Effector memory CD8-positive, alpha-beta T cell (primary cell): ENCODE measurements around the gene DSC2.
"Not testable (repeated sequence)": the region's sequence is repeated elsewhere in the genome, so short reads cannot be mapped to it uniquely, and the experiment has no call there.

Experiments used
- ATAC-seq: fragments of 150-1000 bp; cut with Tn5 transposase; replicated peaks from 2 replicates; pipeline ENCODE4 v1.10.0; 2021; ENCODE audit warnings: mild to moderate bottlenecking, moderate library complexity
- DNase-seq, 3 experiments: peaks; one replicate each; pipeline ENCODE4 v3.0.0; 2021
- H3K27ac Mint-ChIP-seq, 2 donors: one replicate each; pipeline ENCODE4 v1.8.0; 2022; ENCODE audit warnings: mild to moderate bottlenecking in 2 of 2, mixed read lengths in 2 of 2, moderate library complexity in 2 of 2
- H3K27me3 Mint-ChIP-seq, 2 donors: one replicate each; pipeline ENCODE4 v1.8.0; 2022; ENCODE audit warnings: mixed read lengths in 2 of 2
- H3K36me3 Mint-ChIP-seq: one replicate; pipeline ENCODE4 v1.8.0; 2022; ENCODE audit warnings: mild to moderate bottlenecking, moderate library complexity, mixed read lengths; ENCODE audit not compliant: insufficient read depth
- H3K4me1 Mint-ChIP-seq, 2 donors: one replicate each; pipeline ENCODE4 v1.8.0; 2022; ENCODE audit warnings: low read depth in 2 of 2, mixed read lengths in 2 of 2
- H3K4me3 Mint-ChIP-seq, 2 donors: one replicate each; pipeline ENCODE4 v1.8.0; 2022; ENCODE audit warnings: mild to moderate bottlenecking in 2 of 2, mixed read lengths in 2 of 2, moderate library complexity in 2 of 2
- H3K9me3 Mint-ChIP-seq, 2 donors: one replicate each; pipeline ENCODE4 v1.8.0; 2022; ENCODE audit warnings: mixed read lengths in 2 of 2
- total RNA-seq, 9 experiments: gene quantifications; one replicate each; lab custom pipeline; 2026; lab: John Stamatoyannopoulos, UW

The DSC2 gene
- total RNA-seq = 0 to 4.4 (median 0.10) reads per million in 9 experiments

GRCh38 chr18:31102025-31102684, at the start of gene DSC2:
DSC2 (minus strand) TSS chr18:31102421; CDS start chr18:31101971, 450 bp downstream.
- Mint-ChIP-seq H3K9me3 (peaks cover 9 to 14% of the 10 kb centered on the region in 2 donors), H3K4me1 (no peaks in the 10 kb centered on the region), H3K27ac (no peak within 1 kb of the TSS), H3K36me3 (no peaks in the 10 kb centered on the region), H3K4me3 (no peak within 1 kb of the TSS), H3K27me3 (no peaks in the 10 kb centered on the region)
- no peak for DNase-seq
- no peak for ATAC-seq

DNA sequence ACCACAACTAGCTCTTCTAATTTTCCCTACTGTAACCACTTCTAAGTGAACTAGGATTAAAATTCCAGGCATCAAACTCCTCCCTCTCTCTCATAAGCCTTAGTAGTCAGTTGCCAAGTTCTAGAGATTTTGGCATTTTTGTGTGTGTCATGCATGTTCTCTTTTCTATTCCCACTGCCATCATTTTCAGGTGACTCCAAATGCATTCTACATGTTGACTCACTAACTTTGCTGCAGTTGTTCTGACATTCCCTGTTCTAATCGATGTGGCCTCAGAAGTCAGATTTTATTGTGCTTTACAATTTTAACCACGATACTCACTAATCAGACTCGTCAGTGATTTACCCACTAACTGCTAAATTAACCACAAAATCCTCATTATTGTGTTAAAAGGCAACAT, 47.1 kb upstream of the DSC2 start:
- no peaks in the 10 kb centered on the region for H3K36me3 Mint-ChIP-seq
- no peak overlapping the region for H3K4me3 Mint-ChIP-seq
- no peaks in the 10 kb centered on the region for H3K27me3 Mint-ChIP-seq
- no peak overlapping the region for H3K27ac Mint-ChIP-seq
- no peaks in the 10 kb centered on the region for H3K4me1 Mint-ChIP-seq
- H3K9me3 Mint-ChIP-seq = peaks cover 7 to 14% of the 10 kb centered on the region in 2 donors
- no peak for DNase-seq
- no peak for ATAC-seq

DNA sequence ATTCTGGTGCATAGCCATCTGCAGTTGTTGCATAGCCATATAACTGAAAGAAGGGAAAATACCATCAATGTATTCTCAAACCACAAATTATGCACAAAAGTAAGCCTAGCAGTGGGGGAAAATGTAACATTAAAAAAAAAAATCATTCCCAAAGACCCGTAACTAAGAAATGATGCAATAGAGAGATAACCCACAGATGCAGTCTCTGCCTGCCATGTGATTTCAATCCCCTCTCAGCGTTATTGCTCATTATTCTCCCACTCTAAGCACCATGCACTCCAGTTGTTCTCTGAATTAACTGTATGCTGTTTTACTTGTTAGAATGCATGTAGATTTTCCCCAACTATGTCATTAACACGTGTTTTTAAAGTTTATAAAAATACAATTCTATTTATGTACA, 46.4 kb upstream of the DSC2 start:
- ATAC-seq = no peak
- no peak for DNase-seq
- H3K36me3 Mint-ChIP-seq = no peaks in the 10 kb centered on the region
- H3K9me3 Mint-ChIP-seq = peaks cover 6 to 11% of the 10 kb centered on the region in 2 donors
- no peaks in the 10 kb centered on the region for H3K4me1 Mint-ChIP-seq
- no peak overlapping the region for H3K27ac Mint-ChIP-seq
- H3K27me3 Mint-ChIP-seq = no peaks in the 10 kb centered on the region
- no peak overlapping the region for H3K4me3 Mint-ChIP-seq

- ATAC-seq (no peak), DNase-seq (no peak)
- Mint-ChIP-seq H3K27ac (no peak overlapping the region), H3K4me3 (no peak overlapping the region), H3K4me1 (no peaks in the 10 kb centered on the region), H3K27me3 (no peaks in the 10 kb centered on the region), H3K36me3 (no peaks in the 10 kb centered on the region), H3K9me3 (peaks cover 4 to 8% of the 10 kb centered on the region in 2 donors)
These were observed 44.6 kb upstream of the DSC2 start for GRCh38 chr18:31146809-31147208.

- ATAC-seq (no peak), DNase-seq (no peak)
- Mint-ChIP-seq H3K4me1 (no peaks in the 10 kb centered on the region), H3K9me3 (peaks cover 4 to 18% of the 10 kb centered on the region in 2 donors), H3K36me3 (no peaks in the 10 kb centered on the region), H3K27ac (no peak overlapping the region), H3K27me3 (no peaks in the 10 kb centered on the region), H3K4me3 (no peak overlapping the region)
These were observed 40.8 kb upstream of the DSC2 start for GRCh38 chr18:31143025-31143424.

DNA sequence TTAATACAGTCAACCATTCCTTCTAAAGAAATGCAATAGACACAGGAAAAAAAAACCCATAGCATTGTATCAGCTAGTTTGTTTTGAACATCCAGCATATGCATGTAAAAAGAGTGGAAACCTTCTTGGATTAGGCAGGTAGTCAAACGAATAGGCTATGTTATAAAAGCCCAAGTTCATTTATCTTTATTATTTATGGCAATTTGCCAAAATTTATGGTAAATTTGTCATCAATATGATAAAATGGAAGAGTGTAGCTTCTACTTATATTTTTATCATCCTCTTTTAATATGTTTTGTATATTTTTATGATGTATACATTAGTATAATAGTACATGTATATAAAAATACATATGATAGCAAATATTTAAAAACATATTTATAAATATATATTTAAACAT, 36.5 kb upstream of the DSC2 start:
- Mint-ChIP-seq H3K36me3 (no peaks in the 10 kb centered on the region), H3K27ac (no peak overlapping the region), H3K4me3 (no peak overlapping the region), H3K27me3 (no peaks in the 10 kb centered on the region), H3K4me1 (no peaks in the 10 kb centered on the region), H3K9me3 (peaks cover 3 to 17% of the 10 kb centered on the region in 2 donors)
- DNase-seq (no peak), ATAC-seq (no peak)

DNA sequence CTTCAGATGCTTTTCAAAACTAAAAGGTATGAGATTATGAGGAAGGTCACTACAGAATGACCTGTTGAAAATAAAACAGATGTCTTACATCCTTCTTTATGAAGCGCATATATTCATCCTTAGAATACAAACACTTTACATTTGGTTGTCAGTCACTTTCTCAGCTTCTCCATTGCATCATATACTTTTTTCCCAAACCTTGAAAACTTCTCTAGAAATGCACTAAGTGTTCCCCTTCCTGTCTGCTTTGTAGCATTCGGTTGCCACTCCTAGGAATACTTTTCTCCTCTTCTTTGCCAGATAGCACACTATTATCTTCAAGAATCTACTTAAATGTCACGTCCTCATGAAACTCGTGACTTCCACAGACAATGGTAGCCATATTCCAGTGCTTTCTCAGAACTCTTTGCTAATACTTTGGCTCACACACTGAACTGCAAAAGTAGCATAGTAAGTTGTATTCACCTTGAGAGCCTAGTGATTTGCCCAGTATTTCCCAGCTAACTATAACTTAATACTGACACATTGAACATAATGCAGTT, 32.8 kb upstream of the DSC2 start:
- H3K27me3 Mint-ChIP-seq = no peaks in the 10 kb centered on the region
- H3K36me3 Mint-ChIP-seq = no peaks in the 10 kb centered on the region
- H3K4me3 Mint-ChIP-seq = no peak overlapping the region
- ATAC-seq (no peak), DNase-seq (no peak)
- no peak overlapping the region for H3K27ac Mint-ChIP-seq
- peaks cover 5 to 11% of the 10 kb centered on the region in 2 donors for H3K9me3 Mint-ChIP-seq
- H3K4me1 Mint-ChIP-seq = no peaks in the 10 kb centered on the region

GRCh38 chr18:31129398-31130115, 27.3 kb upstream of the DSC2 start:
- DNase-seq (no peak), ATAC-seq (no peak)
- Mint-ChIP-seq H3K4me1 (no peaks in the 10 kb centered on the region), H3K36me3 (no peaks in the 10 kb centered on the region), H3K27me3 (no peaks in the 10 kb centered on the region), H3K4me3 (no peak overlapping the region), H3K27ac (no peak overlapping the region), H3K9me3 (peaks cover 0 to 7% of the 10 kb centered on the region in 2 donors)

- Mint-ChIP-seq H3K4me3 (no peak overlapping the region), H3K36me3 (no peaks in the 10 kb centered on the region), H3K27ac (no peak overlapping the region), H3K9me3 (peaks cover 0 to 5% of the 10 kb centered on the region in 2 donors), H3K27me3 (no peaks in the 10 kb centered on the region), H3K4me1 (no peaks in the 10 kb centered on the region)
- no peak for ATAC-seq
- no peak for DNase-seq
These were observed 23.7 kb upstream of the DSC2 start for GRCh38 chr18:31125878-31126277.

DNA sequence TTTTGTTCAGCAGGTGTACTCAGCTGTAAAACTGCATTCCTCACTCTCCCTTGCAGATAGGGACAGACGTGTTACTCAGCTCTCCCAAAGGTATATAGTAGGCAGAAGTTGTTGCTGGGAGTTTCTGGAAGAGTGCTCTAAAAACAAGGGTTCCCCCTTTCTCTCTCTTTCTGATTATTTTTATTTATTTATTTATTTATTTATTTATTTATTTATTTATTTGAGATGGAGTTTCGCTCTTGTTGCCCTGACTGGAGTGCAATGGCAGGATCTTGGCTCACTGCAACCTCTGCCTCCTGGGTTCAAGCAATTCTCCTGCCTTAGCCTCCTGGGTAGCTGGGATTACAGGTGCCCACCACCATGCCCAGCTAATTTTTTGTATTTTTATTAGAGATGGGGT, 20.9 kb upstream of the DSC2 start:
- not testable (repeated sequence) for H3K9me3 Mint-ChIP-seq, H3K36me3 Mint-ChIP-seq, DNase-seq, H3K27ac Mint-ChIP-seq, H3K4me1 Mint-ChIP-seq, ATAC-seq, H3K27me3 Mint-ChIP-seq, H3K4me3 Mint-ChIP-seq

DNA sequence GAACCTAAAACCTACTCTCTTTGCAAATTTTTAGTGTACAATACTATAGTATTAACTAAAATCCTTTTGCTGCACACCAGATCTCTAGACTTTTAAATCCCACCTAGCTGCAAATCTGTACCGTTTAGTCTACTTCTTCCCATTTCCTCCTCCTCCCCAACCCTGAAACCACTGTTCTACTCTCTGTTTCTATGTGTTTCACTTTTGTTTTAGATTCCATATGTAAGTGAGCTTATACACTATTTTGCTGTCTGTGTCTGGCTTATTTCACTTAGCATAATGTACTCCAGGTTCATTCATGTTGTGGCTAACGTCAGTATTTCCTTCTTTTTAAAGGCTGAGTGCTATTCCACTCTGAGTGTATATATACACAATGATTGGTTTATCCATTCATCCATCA, 18.4 kb upstream of the DSC2 start:
- no peak overlapping the region for H3K27ac Mint-ChIP-seq
- no peak overlapping the region for H3K4me3 Mint-ChIP-seq
- ATAC-seq (no peak), DNase-seq (no peak)
- no peaks in the 10 kb centered on the region for H3K36me3 Mint-ChIP-seq
- H3K27me3 Mint-ChIP-seq = no peaks in the 10 kb centered on the region
- H3K4me1 Mint-ChIP-seq = no peaks in the 10 kb centered on the region
- peaks cover 5 to 9% of the 10 kb centered on the region in 2 donors for H3K9me3 Mint-ChIP-seq

- no peaks in the 10 kb centered on the region for H3K4me1 Mint-ChIP-seq
- H3K4me3 Mint-ChIP-seq = no peak overlapping the region
- DNase-seq (no peak), ATAC-seq (no peak)
- H3K27me3 Mint-ChIP-seq = no peaks in the 10 kb centered on the region
- peaks cover 5 to 9% of the 10 kb centered on the region in 2 donors for H3K9me3 Mint-ChIP-seq
- H3K36me3 Mint-ChIP-seq = no peaks in the 10 kb centered on the region
- H3K27ac Mint-ChIP-seq = no peak overlapping the region
These were observed 14.8 kb upstream of the DSC2 start for GRCh38 chr18:31116853-31117595.

- no peak overlapping the region for H3K27ac Mint-ChIP-seq
- no peak overlapping the region for H3K4me3 Mint-ChIP-seq
- no peaks in the 10 kb centered on the region for H3K4me1 Mint-ChIP-seq
- H3K27me3 Mint-ChIP-seq = no peaks in the 10 kb centered on the region
- ATAC-seq (no peak), DNase-seq (no peak)
- no peaks in the 10 kb centered on the region for H3K36me3 Mint-ChIP-seq
- H3K9me3 Mint-ChIP-seq = peaks cover 12 to 13% of the 10 kb centered on the region in 2 donors
These were observed 10.6 kb upstream of the DSC2 start for GRCh38 chr18:31112804-31113203.
